HG03280 (cell line): ENCODE measurements around the gene ACP2.

ENCODE experiments used
- ATAC-seq: cut with Tn5 transposase; IDR thresholded peaks from one replicate; pipeline ENCODE4 v1.9.1; 2021; ENCODE audit warnings: mild to moderate bottlenecking, moderate library complexity; ENCODE audit not compliant: unreplicated experiment

Gene ACP2

DNA sequence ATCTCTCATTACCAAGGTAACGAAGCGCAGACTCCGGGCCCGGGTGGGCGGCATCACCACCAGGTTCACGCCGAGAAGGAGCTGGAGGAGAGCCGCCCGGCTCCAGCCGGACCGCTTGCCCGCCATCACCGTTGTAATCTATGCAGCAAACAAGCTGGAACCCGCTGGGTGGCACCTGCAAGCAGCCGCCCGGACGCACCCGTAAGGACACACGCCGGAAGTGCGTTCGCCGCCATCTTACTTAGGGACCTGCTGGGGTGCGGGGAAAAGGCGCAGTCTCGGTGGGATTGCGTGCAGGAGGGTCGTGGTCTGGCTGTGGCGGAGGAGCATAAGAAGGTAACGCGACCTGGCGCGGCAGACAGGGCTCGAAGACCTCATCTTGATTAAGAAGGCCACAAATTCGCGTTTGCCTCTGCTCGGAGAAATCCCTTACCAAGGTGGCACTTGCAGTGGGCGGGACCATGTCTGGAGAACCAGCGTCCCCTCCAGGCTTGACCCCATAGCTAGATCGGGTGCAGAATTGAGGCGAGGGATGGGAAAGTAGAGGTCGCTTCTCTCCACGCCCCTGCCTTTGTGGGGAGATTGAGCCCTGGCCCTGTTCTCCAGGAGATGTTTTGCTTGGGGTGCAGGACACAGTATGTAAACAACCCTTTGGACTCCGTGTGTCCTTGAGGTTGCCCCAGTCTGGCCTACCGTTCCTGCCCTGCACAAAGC is at the start of gene ACP2:
ACP2 (minus strand) TSS at position 151 of the 714 bp plus-strand sequence; CDS start at position 126, 25 bp downstream.
- peak; percentile 95 for ATAC-seq

DNA sequence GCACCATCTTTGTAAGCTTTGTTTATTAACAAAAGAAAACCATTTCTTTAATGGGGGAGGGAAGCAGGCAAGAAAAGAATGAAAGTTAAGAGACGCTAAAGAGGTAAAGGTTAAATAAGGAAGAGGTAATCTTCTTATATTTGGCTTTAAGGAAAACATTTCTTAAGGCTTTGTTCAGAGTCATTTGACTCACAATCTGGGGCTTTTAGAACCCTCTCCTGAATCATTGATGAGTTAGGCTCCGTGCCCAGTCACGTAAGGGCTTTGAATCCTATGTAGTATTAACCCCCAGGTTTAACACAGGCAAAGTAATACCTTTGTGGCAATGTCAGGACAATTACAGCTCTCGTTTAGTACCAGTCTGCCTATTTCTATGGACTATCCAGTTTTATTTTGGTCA is 47.4 kb upstream of the ACP2 start:
- no peak for ATAC-seq

DNA sequence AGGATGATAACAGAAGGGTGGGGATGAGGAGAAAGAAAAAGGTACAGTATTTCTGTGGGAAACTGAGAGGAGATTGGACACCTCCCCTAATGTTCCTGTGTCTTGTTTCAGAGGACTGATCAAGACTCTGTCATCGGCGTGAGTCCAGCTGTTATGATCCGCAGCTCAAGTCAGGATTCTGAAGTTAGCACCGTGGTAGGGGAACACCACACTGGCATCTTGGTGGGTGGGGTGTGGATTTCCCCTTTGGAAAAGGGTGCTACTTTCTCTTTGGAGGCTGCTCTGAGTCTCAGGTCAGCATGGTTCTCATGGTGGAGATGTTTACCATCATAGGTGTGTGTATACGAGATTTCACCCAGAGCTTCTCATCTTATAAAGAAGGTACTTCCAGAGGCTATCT is 46.8 kb upstream of the ACP2 start:
- ATAC-seq, result no peak

DNA sequence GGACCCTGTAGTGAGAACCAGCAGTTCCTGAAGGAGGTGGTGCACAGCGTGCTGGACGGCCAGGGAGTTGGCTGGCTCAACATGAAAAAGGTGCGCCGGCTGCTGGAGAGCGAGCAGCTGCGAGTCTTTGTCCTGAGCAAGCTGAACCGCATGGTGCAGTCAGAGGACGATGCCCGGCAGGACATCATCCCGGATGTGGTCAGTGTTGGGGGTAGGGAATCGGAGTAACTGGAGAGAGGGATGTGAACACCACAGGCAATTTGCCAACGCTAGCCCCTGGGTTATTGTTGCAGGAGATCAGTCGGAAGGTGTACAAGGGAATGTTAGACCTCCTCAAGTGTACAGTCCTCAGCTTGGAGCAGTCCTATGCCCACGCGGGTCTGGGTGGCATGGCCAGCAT is 41.2 kb upstream of the ACP2 start:
- no peak for ATAC-seq

DNA sequence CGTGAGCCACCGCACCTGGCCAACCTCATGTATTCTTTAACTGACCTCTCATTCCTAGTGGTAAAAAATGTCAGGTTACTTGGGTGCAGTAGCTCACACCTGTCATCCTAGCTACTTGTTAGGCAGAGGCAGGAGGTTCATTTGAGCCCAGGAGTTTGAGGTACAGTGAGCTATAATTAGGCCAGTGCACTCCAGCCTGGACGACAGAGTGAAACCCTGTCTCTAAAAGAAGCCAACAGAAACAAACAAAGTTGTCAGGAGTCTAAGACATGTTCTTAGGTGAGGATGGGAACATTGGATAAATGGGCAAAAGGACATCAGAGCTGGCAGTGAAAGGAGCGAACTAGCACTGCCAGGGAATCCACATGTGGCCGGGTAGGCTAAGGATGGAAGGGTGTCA is 39.5 kb upstream of the ACP2 start:
- ATAC-seq, result no peak

GRCh38 chr11:47285969-47286770 is 37.6 kb upstream of the ACP2 start:
- ATAC-seq, result no peak

GRCh38 chr11:47284151-47284550 is 35.5 kb upstream of the ACP2 start:
- no peak for ATAC-seq

DNA sequence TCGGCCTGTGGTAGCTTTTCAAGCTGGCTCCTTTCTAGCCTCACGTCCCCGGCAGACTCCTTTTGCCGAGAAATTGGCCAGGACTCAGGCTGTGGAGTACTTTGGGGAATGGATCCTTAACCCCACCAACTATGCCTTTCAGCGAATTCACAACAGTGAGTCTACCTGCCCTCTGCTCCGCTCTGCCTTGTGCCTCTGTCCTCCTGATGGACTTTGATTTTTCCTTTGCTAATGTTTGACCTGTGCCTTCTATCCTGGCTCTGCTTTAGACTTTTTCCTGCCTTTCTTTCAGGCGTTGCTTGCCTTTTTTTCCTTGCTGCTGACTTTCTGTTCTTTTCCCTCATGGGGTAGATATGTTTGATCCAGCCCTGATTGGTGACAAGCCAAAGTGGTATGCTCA is 33.8 kb upstream of the ACP2 start:
- no peak for ATAC-seq

- ATAC-seq, result no peak
These were observed 32.2 kb upstream of the ACP2 start for GRCh38 chr11:47280860-47281259.

DNA sequence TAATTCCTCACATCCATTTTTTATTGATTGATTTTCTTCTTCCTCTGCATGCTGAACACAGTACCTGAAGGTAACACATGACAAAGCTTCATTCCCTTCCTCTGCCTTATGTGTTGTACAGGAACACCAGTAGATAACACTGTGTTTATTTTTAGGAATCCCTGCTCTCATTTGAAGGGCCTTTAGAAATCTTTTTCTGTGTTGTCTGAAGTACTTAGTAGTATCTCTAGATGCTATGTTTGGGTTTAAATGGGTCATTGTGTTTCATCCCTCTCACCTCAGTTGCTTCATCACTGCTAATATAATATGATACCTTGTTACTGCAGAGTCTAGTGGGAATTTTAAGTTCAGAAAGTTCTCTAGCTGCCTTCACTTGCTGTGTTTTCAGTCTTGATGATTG is 31.5 kb upstream of the ACP2 start:
- ATAC-seq, result no peak

GRCh38 chr11:47278769-47279168 is 30.2 kb upstream of the ACP2 start:
- no peak for ATAC-seq

DNA sequence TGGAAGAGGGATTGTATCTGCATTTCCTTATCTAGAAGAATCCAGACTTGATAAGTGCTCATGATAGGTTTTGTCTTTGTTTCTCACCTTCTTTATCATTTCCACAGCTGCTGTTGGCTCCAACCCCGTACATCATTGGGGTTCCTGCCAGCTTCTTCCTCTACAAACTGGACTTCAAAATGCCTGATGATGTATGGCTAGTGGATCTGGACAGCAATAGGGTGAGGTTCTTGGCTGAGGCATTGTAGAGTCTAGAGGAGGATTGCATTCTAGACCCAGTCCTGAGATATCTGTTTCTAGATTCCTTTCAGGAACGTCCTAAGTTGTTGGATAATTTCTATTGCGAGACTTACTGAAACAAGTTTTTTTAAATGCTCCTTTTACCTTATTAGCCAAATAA is 29.4 kb upstream of the ACP2 start:
- no peak for ATAC-seq

DNA sequence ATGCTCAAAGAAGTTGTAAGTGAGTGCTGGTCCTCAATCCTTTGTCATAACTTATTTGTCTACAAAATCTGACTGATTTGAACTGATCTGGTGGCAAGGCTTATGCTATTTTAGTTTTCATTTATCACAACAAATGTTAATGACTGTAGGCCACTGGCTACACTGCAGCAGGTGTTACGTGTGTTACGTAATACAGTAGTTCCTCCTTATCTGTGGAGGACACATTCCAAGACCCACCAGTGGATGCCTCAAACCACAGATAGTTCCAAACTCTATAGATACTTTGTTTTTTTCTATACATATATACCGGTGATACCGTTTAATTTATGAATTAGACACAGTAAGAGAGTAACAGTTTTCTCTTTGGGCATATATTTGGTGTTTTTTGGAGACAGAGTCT is 28.3 kb upstream of the ACP2 start:
- no peak for ATAC-seq

- ATAC-seq, result no peak
These were observed 26.1 kb upstream of the ACP2 start for GRCh38 chr11:47274495-47275235.

DNA sequence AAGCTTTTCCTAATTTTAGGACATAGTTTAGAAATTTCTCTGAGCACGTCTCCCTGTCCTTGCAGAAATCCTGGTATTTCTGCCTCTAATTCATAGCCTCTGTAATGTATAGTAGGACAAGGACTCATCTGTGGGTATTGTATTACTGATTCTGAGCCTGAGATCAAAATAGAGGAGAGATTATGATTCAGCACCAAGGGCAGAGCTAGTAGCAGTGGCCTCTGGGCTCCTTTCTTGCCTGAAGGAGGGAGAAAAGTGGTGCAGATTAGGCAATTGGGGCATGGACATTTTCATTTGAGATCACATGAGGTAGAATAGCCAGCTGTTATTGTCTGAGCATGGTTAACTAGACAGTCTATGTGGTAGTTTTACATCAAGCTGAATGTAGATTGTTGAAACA is 24.1 kb upstream of the ACP2 start:
- ATAC-seq, result no peak

GRCh38 chr11:47271961-47272661 is 23.5 kb upstream of the ACP2 start:
- no peak for ATAC-seq

DNA sequence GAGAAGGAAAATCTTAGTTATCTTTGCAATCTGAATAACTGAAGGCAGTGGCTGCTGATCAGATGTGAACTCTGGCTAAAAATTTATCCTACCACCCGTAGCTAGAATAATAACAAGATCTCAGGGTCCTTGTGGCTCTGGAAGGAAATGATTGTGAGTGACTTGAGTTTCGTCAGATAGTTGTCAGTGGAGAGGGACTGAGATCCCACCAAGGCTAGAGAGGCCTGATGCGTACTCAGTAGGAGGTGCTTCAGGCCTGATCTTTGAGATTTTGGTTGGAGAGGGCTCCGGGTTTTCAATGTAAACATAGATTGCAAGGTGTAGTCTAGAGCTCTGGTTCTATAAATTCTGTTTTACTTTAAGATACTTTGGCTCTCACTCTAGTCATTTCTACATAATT is 22.7 kb upstream of the ACP2 start:
- no peak for ATAC-seq

GRCh38 chr11:47270331-47271271 is 22.0 kb upstream of the ACP2 start:
- no peak for ATAC-seq

DNA sequence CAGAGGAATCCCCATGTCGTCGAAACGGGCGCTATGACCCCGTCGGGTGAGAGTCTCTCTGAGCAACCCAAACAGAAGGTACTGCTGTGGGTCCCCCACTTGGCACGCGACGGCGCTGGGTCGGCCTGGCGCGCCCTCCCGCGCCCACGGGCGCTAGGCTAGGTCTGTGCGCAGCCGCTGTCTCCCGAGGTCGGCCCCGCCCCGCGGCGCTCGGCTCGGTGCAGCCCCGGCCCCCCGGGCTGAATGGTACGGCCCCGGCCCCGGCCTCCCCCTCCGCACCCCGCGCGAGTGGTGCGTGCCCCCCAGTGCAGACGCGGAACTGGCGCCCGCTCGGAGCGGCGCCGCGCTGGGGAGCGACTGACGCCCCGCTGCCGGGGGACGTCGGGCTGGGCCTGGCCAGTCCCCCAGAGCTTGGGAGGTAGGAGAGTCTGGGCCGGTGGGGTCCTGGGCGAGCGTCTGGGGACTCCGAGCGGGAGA is 21.3 kb upstream of the ACP2 start, which contains the start of gene MADD:
MADD (plus strand) TSS at position 305 of the 477 bp plus-strand sequence.
- peak; percentile 82 for ATAC-seq
